Activated CD8-positive, alpha-beta T cell treated with anti-CD3 and anti-CD28 coated beads for 36 hours (primary cell): ENCODE data around the gene ZG16. TPM values are rescaled to one million over a fixed set of nuclear protein-coding genes. Genes with fewer than 3 reads are reported as not detected.
A peak's percentile ranks its signal among the peaks of the same experiment; 100 is the strongest.

Experiments
- ATAC-seq: fragments of 200-7000 bp; cut with Tn5 transposase; one replicate; pipeline ENCODE4 v1.10.0; 2021; ENCODE audit warnings: mild to moderate bottlenecking, moderate library complexity
- CTCF ChIA-PET: fragments of 350-600 bp; sonication (Branson Sonifier 250); formaldehyde crosslinking; loops from one replicate; lab custom pipeline; 2021; ENCODE audit warnings: antibody characterized with exemption; lab: Charles Lee
- POLR2A ChIA-PET: fragments of 350-600 bp; sonication (Branson Sonifier 250); formaldehyde crosslinking; loops from one replicate; lab custom pipeline; 2021; ENCODE audit warnings: antibody characterized with exemption; lab: Charles Lee
- DNase-seq: peaks from one replicate; pipeline ENCODE4 v3.0.0-alpha.2; 2020
- H3K27ac Mint-ChIP-seq: one replicate; pipeline ENCODE4 v1.8.0; 2021; ENCODE audit warnings: mild to moderate bottlenecking, mixed read lengths
- H3K27me3 Mint-ChIP-seq: one replicate; pipeline ENCODE4 v1.8.0; 2021; ENCODE audit warnings: mixed read lengths
- H3K36me3 Mint-ChIP-seq: one replicate; pipeline ENCODE4 v1.8.0; 2021; ENCODE audit warnings: low read depth, mixed read lengths
- H3K4me1 Mint-ChIP-seq: one replicate; pipeline ENCODE4 v1.8.0; 2021; ENCODE audit warnings: low read depth, mixed read lengths
- H3K4me3 Mint-ChIP-seq: one replicate; pipeline ENCODE4 v1.8.0; 2021; ENCODE audit warnings: mild to moderate bottlenecking, moderate library complexity, mixed read lengths
- H3K9me3 Mint-ChIP-seq: one replicate; pipeline ENCODE4 v1.8.0; 2021; ENCODE audit warnings: mixed read lengths
- CTCF ChIP-seq: fragments of 200-600 bp; IDR thresholded peaks from one replicate; pipeline ENCODE4 v1.8.0; 2022; ENCODE audit warnings: antibody characterized with exemption, mild to moderate bottlenecking
- intact Hi-C: fragments of 100-400 bp; cut with micrococcal nuclease; formaldehyde crosslinking; loops from one replicate; pipeline ENCODE4 v1.10.0; 2022
- total RNA-seq, 2 experiments: library from RNA; stranded (reverse); gene quantifications; one replicate each; pipeline ENCODE4 v1.2.3, GENCODE V29; 2021

ZG16 gene
- total RNA-seq, 2 experiments from 2014 or later: not detected

DNA sequence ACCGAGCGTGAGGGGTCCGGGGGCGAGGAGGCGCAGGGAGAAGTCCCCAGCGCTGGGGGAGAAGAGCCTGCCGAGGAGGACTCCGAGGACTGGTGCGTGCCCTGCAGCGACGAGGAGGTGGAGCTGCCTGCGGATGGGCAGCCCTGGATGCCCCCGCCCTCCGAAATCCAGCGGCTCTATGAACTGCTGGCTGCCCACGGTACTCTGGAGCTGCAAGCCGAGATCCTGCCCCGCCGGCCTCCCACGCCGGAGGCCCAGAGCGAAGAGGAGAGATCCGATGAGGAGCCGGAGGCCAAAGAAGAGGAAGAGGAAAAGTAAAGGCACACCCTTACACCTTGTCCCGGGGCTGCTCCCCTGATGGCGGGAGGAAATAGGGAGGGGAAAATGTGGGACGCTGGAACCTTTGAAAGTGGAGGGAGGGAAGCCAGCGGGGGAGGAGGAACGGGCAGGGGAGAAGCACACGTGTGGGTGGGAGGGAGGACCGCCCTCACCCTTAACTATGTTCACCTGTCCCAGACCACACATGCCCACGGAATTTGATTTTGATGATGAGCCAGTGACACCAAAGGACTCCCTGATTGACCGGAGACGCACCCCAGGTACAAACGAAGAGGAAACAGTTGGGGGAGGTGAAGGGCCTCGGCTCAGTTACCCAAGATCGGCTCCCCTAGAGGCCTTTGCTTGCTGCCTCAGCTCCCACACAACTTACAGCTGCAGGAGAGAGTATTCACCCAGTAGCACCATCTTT lies 38.8 kb downstream of the ZG16 start:
- DNase-seq (peak; percentile 85), ATAC-seq (peak; percentile 48)
- CTCF ChIA-PET: interaction anchor here (1.0 to 8.1 kb wide), 15 partner anchors 9 to 248 kb away, joined by 3 to 95 read pairs (median 6); partner anchors contain the start of genes ALDOA, CDIPT, HIRIP3 and TLCD3B
- intact Hi-C loops: loop anchor here (10.0 kb wide), 1 partner anchor 112 kb away; no protein-coding TSS in a partner anchor
- POLR2A ChIA-PET: interaction anchor here (0.9 to 13.9 kb wide), 7 partner anchors 7 to 116 kb away, joined by 3 to 167 read pairs (median 3); partner anchors contain the start of genes MAZ and PRRT2
- peak overlapping the region; percentile 98 for H3K4me3 Mint-ChIP-seq
- no peaks in the 10 kb centered on the region for H3K9me3 Mint-ChIP-seq
- peaks cover 28% of the 10 kb centered on the region for H3K36me3 Mint-ChIP-seq
- H3K27ac Mint-ChIP-seq: peak overlapping the region; percentile 95
- no peak for TF ChIP-seq CTCF
- H3K27me3 Mint-ChIP-seq: no peaks in the 10 kb centered on the region
- peaks cover 67% of the 10 kb centered on the region for H3K4me1 Mint-ChIP-seq

DNA sequence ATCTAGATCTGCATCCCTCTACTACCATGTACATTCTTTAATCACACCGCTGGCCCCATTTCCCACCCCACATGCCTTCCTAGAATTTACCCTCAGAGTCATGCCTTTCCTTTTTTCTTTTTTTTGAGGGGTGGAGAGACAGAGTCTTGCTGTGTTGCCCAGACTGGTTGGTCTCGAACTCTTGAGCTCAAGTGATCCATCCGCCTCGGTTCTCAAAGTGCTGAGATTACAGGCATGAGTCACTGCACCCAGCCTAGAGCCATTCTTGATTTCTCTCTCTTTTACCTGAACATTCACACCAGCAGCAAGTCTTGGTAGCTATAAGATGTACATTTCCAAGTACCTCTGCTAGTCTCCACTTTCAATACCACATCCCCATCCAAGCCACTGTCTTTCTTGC lies 40.0 kb downstream of the ZG16 start:
- peak overlapping the region; percentile 79 for H3K4me3 Mint-ChIP-seq
- intact Hi-C loops: loop anchor here (10.0 kb wide), 1 partner anchor 113 kb away; no protein-coding TSS in a partner anchor
- no peaks in the 10 kb centered on the region for H3K27me3 Mint-ChIP-seq
- peak overlapping the region; percentile 79 for H3K27ac Mint-ChIP-seq
- CTCF ChIA-PET: interaction anchor here (0.8 to 8.1 kb wide), 6 partner anchors 9 to 116 kb away, joined by 3 to 95 read pairs (median 18); no protein-coding TSS in a partner anchor
- TF ChIP-seq CTCF: no peak
- ATAC-seq: no peak
- POLR2A ChIA-PET: interaction anchor here (0.6 to 13.9 kb wide), 4 partner anchors 8 to 178 kb away, joined by 3 to 167 read pairs (median 6); partner anchors contain the start of genes MAZ and PRRT2
- H3K36me3 Mint-ChIP-seq: peaks cover 30% of the 10 kb centered on the region
- DNase-seq: no peak
- H3K9me3 Mint-ChIP-seq: no peaks in the 10 kb centered on the region
- H3K4me1 Mint-ChIP-seq: peaks cover 72% of the 10 kb centered on the region

GRCh38 chr16:29819506-29819905 lies 41.5 kb downstream of the ZG16 start:
- ChIA-PET CTCF (interaction anchor here (0.6 to 8.1 kb wide), 8 partner anchors 9 to 128 kb away, joined by 3 to 95 read pairs (median 4); no protein-coding TSS in a partner anchor), POLR2A (interaction anchor here (0.7 to 13.9 kb wide), 10 partner anchors 8 to 246 kb away, joined by 3 to 167 read pairs (median 5); partner anchors contain the start of genes ALDOA, KCTD13, KIF22 and MAZ)
- Mint-ChIP-seq H3K4me3 (peak overlapping the region; percentile 79), H3K27me3 (no peaks in the 10 kb centered on the region), H3K9me3 (no peaks in the 10 kb centered on the region), H3K36me3 (peaks cover 30% of the 10 kb centered on the region), H3K4me1 (peaks cover 69% of the 10 kb centered on the region), H3K27ac (peak overlapping the region; percentile 89)
- no peak for DNase-seq
- no peak for ATAC-seq
- TF ChIP-seq CTCF: no peak
- intact Hi-C loops: loop anchor here (10.0 kb wide), 1 partner anchor 115 kb away; no protein-coding TSS in a partner anchor

GRCh38 chr16:29820271-29820701 lies 42.2 kb downstream of the ZG16 start, which contains the start of gene MVP:
MVP (plus strand) TSS chr16:29820462; CDS start chr16:29830550, 10,088 bp downstream.
- ATAC-seq: no peak
- Mint-ChIP-seq H3K9me3 (no peaks in the 10 kb centered on the region), H3K4me1 (peaks cover 69% of the 10 kb centered on the region), H3K27me3 (no peaks in the 10 kb centered on the region), H3K36me3 (peaks cover 30% of the 10 kb centered on the region), H3K4me3 (peak within 1 kb of the TSS; percentile 79), H3K27ac (peak within 1 kb of the TSS; percentile 89)
- peak; percentile 66 for DNase-seq
- ChIA-PET CTCF (interaction anchor here (0.7 to 8.1 kb wide), 9 partner anchors 9 to 235 kb away, joined by 3 to 95 read pairs (median 4); partner anchors contain the start of gene KIF22), POLR2A (interaction anchor here (0.7 to 13.9 kb wide), 8 partner anchors 10 to 120 kb away, joined by 3 to 167 read pairs (median 5); partner anchors contain the start of genes KCTD13, KIF22, MAZ and PRRT2)
- no peak for TF ChIP-seq CTCF
- intact Hi-C loops: no loop called here
